SK-N-MC (cell line): ENCODE results near the gene DNER.

Experiments used
- EZH2 ChIP-seq: fragments of 200-600 bp; sonication (generic); IDR thresholded peaks from one replicate; pipeline ENCODE4 v1.6.1; 2017; ENCODE audit warnings: antibody characterized with exemption
- FOXP2 ChIP-seq: optimal IDR thresholded peaks from 2 replicates; pipeline ENCODE3; 2011; ENCODE audit warnings: mild to moderate bottlenecking, moderate library complexity; ENCODE audit not compliant: insufficient read depth; ENCODE audit errors: extremely low read length, control extremely low read depth
- POLR2AphosphoS5 ChIP-seq: IDR thresholded peaks from 2 replicates; pipeline ENCODE4 v1.6.1; 2012; ENCODE audit warnings: mild to moderate bottlenecking, low read depth, low read length, borderline replicate concordance

- TF ChIP-seq POLR2AphosphoS5, result no peak
- no peak for TF ChIP-seq EZH2
- no peak for TF ChIP-seq FOXP2
Measured at GRCh38 chr2:229684942-229685562, 29.3 kb downstream of the DNER start.
